Hepatocyte (in vitro differentiated cells): Measurements from ENCODE around the gene SPOUT1. TPM values are rescaled to one million over a fixed set of nuclear protein-coding genes. Genes with fewer than 3 reads are reported as not detected.

Experiments used
- DNase-seq: peaks from one replicate; pipeline ENCODE4 v3.0.0-alpha.2; 2016; ENCODE audit warnings: low spot score
- H2AFZ ChIP-seq: fragments of 200-600 bp; sonication (generic); 2 replicates; pipeline ENCODE4 v1.6.0; 2016; ENCODE audit warnings: antibody characterized with exemption, mild to moderate bottlenecking
- H3K27ac ChIP-seq: fragments of 200-600 bp; sonication (generic); 2 replicates; pipeline ENCODE4 v1.5.1; 2016; ENCODE audit warnings: mild to moderate bottlenecking
- H3K27me3 ChIP-seq: fragments of 200-600 bp; sonication (generic); 2 replicates; pipeline ENCODE4 v1.6.1; 2016
- H3K36me3 ChIP-seq: fragments of 200-600 bp; sonication (generic); replicated peaks from 2 replicates; pipeline ENCODE4 v1.5.1; 2016; ENCODE audit warnings: low read depth; ENCODE audit not compliant: insufficient read depth
- H3K4me1 ChIP-seq: fragments of 200-600 bp; sonication (generic); 2 replicates; pipeline ENCODE4 v1.5.1; 2016; ENCODE audit warnings: mild to moderate bottlenecking, moderate library complexity; ENCODE audit not compliant: insufficient read depth
- H3K4me2 ChIP-seq: fragments of 200-600 bp; sonication (generic); 2 replicates; pipeline ENCODE4 v1.6.0; 2016
- H3K4me3 ChIP-seq: fragments of 200-600 bp; sonication (generic); 2 replicates; pipeline ENCODE4 v1.5.1; 2016; ENCODE audit warnings: mild to moderate bottlenecking
- H3K79me2 ChIP-seq: fragments of 200-600 bp; sonication (generic); 2 replicates; pipeline ENCODE4 v1.6.0; 2017; ENCODE audit warnings: mild to moderate bottlenecking
- H3K9me2 ChIP-seq: fragments of 200-600 bp; sonication (generic); replicated peaks from 2 replicates; pipeline ENCODE4 v1.6.0; 2017; ENCODE audit warnings: mild to moderate bottlenecking; ENCODE audit not compliant: insufficient read depth
- H3K9me3 ChIP-seq: fragments of 200-600 bp; sonication (generic); 2 replicates; pipeline ENCODE4 v1.5.1; 2016; ENCODE audit warnings: low read depth, mild to moderate bottlenecking
- H4K20me1 ChIP-seq: fragments of 200-600 bp; sonication (generic); 2 replicates; pipeline ENCODE4 v1.6.0; 2016; ENCODE audit warnings: mild to moderate bottlenecking; ENCODE audit not compliant: insufficient read depth, poor library complexity, severe bottlenecking
- EZH2 ChIP-seq: fragments of 200-600 bp; sonication (generic); IDR thresholded peaks from 2 replicates; pipeline ENCODE4 v1.6.1; 2016; ENCODE audit warnings: antibody characterized with exemption, mild to moderate bottlenecking, borderline replicate concordance
- EZH2phosphoT487 ChIP-seq: fragments of 200-600 bp; sonication (generic); IDR thresholded peaks from one replicate; pipeline ENCODE4 v1.6.1; 2018; ENCODE audit warnings: antibody characterized with exemption, mild to moderate bottlenecking, low read depth, moderate library complexity; ENCODE audit not compliant: unreplicated experiment, severe bottlenecking
- WGBS: methylation state at CpG from one replicate; pipeline ENCODE4 v1.1.6; 2016; ENCODE audit warnings: low lambda C conversion rate; ENCODE audit errors: missing lambda C conversion rate; 5-methylcytosine and 5-hydroxymethylcytosine counted together
- polyA plus RNA-seq: library from polyadenylated mRNA; unstranded; fragments of >200 nt; fragmentation: Nextera tagmentation; extraction: Ambion mirVana; gene quantifications from 2 replicates; pipeline ENCODE4 v1.2.1, GENCODE V29; 2016
- total RNA-seq: library from RNA; depleted of rRNA; stranded (reverse); fragments of >200 nt; gene quantifications from 2 replicates; pipeline ENCODE4 v1.2.3, GENCODE V29; 2014
- TF ChIP-seq, protein P1 (sequence below): fragments of 200-600 bp; sonication (generic); IDR thresholded peaks from 2 replicates; pipeline ENCODE4 v1.5.1; 2016; ENCODE audit warnings: antibody characterized with exemption, mild to moderate bottlenecking; ENCODE audit not compliant: poor library complexity

The SPOUT1 gene
- total and polyA plus RNA-seq, 2 experiments from 2014 or later = 27.3 to 38.5 TPM

DNA sequence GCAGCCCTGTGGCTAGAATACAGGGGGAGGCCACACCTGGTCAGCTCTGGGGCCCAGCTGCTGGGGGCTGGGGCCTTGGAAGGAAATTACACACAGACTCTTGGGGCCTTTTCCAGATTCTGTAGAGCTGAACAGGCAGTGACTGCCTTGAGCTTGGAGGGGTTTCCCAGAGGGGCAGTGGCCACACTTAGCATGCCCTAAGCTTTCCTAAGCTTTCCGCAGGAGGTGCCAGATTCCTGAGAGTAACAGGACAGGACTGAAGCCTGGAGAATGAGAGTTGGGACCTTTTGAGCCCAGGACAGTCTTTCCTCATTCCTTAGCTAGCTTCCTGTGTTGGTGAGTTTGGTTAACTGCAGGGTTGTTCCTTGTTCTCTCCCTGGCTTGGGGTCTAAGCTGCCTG, 41.1 kb downstream of the SPOUT1 start:
- no peaks in the 10 kb centered on the region for H4K20me1 ChIP-seq
- no peak for DNase-seq
- no peaks in the 10 kb centered on the region for H3K27me3 ChIP-seq
- TF ChIP-seq, protein P1, sequence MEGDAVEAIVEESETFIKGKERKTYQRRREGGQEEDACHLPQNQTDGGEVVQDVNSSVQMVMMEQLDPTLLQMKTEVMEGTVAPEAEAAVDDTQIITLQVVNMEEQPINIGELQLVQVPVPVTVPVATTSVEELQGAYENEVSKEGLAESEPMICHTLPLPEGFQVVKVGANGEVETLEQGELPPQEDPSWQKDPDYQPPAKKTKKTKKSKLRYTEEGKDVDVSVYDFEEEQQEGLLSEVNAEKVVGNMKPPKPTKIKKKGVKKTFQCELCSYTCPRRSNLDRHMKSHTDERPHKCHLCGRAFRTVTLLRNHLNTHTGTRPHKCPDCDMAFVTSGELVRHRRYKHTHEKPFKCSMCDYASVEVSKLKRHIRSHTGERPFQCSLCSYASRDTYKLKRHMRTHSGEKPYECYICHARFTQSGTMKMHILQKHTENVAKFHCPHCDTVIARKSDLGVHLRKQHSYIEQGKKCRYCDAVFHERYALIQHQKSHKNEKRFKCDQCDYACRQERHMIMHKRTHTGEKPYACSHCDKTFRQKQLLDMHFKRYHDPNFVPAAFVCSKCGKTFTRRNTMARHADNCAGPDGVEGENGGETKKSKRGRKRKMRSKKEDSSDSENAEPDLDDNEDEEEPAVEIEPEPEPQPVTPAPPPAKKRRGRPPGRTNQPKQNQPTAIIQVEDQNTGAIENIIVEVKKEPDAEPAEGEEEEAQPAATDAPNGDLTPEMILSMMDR = no peak
- TF ChIP-seq EZH2 (no peak), EZH2phosphoT487 (no peak)
- peaks cover 12% of the 10 kb centered on the region for H3K4me1 ChIP-seq
- H3K27ac ChIP-seq = peak overlapping the region; percentile 71
- peaks cover 24% of the 10 kb centered on the region for H3K79me2 ChIP-seq
- WGBS = 93% methylated on average over 1 of the region's 1 CpG
- H3K9me3 ChIP-seq = no peaks in the 10 kb centered on the region
- no peaks in the 10 kb centered on the region for H3K36me3 ChIP-seq
- peak overlapping the region; percentile 76 for H3K4me2 ChIP-seq
- H2AFZ ChIP-seq = no peak overlapping the region
- H3K4me3 ChIP-seq = no peak overlapping the region
- no peaks in the 10 kb centered on the region for H3K9me2 ChIP-seq

DNA sequence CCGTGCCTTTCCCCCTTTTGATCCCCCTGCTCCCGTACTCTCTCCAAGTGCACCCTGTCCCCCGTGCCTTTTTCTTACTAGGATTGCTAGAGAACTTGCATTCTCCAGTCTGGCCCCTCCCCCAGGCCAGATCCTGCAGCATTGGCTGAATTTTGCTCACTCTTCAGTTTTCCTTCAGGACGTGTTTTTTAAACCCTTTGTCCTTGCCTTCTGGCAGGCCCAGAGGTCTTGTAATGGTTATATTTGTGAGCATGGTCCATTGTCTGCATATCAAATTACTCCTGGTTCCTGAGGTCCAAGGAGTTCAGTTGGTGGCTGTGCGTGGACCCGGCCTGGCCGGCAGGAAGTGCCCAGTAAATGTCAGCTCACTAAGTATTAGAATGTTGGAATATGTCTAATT, 41.9 kb downstream of the SPOUT1 start:
- peak; percentile 47 for DNase-seq
- WGBS = 11% methylated on average over 7 of the region's 7 CpGs
- Histone ChIP-seq H3K79me2 (peaks cover 24% of the 10 kb centered on the region), H3K4me2 (peak overlapping the region; percentile 76), H3K36me3 (no peaks in the 10 kb centered on the region), H3K4me3 (peak overlapping the region; percentile 81), H3K4me1 (peaks cover 12% of the 10 kb centered on the region), H3K9me3 (no peaks in the 10 kb centered on the region), H3K27ac (peak overlapping the region; percentile 71), H3K27me3 (no peaks in the 10 kb centered on the region), H2AFZ (peak overlapping the region; percentile 98), H3K9me2 (no peaks in the 10 kb centered on the region), H4K20me1 (no peaks in the 10 kb centered on the region)
- TF ChIP-seq EZH2phosphoT487 (no peak), EZH2 (no peak)
- TF ChIP-seq, protein P1 = no peak

DNA sequence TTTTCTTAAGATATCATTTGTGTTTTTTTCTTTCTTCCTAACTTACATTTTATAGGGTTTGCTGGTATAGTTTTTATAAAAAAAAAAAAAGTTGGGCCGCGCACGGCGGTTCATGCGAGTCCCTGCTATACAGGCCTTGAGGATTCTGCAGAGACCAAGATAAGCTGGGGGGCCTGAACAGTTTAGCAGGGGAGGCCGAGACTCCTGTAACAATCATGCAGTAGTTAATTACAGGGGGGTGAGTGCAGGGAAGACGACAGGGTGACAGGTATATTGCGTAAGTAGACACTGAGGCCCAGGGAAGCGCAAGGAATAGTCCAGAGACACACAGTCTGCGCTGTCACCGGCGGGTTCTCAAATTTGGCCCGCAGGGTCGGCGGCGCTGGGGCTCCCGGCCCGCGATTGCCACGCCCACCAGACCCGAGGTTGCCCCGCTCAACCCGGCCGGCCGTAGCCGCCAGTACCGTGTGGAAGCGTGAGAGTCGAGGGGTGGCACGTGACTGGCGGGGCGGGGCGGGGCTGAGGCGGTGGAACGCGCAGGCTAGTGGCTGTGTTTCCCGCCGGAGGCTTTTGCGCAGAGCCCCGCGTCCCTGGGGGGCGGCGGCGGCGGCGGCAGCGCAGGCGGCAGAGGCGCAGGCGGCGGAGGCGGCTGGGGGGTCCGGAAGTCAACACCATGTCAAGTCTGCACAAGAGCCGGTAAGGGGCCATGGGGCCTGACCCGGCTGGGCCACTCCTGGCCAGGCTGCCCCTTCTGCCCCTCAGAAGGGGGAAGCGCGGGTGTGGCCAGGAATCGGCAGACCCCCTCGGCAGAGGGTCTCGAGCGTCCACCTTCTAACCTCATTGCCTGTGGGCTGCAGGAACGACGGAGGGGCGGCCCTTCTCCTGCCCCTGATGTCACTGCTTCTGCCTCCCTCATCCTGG, 42.7 kb downstream of the SPOUT1 start, which contains the start of gene TBC1D13:
Gene TBC1D13 (plus strand): TSS at position 573 of the 921 bp plus-strand sequence. CDS start 101 bp downstream, at position 674.
- Histone ChIP-seq H3K4me3 (peak within 1 kb of the TSS; percentile 81), H3K79me2 (peaks cover 24% of the 10 kb centered on the region), H3K27ac (peak within 1 kb of the TSS; percentile 71), H4K20me1 (no peaks in the 10 kb centered on the region), H3K4me2 (peak within 1 kb of the TSS; percentile 76), H3K9me3 (no peaks in the 10 kb centered on the region), H3K9me2 (no peaks in the 10 kb centered on the region), H2AFZ (peak within 1 kb of the TSS; percentile 98), H3K36me3 (no peaks in the 10 kb centered on the region), H3K27me3 (no peaks in the 10 kb centered on the region), H3K4me1 (peaks cover 12% of the 10 kb centered on the region)
- TF ChIP-seq EZH2phosphoT487 (no peak), EZH2 (no peak)
- TF ChIP-seq, protein P1 = no peak
- WGBS = 13% methylated on average over 35 of the region's 64 CpGs
- DNase-seq = peak; percentile 92
